Mucosa of rectum (tissue), 2 donors: Measurements from ENCODE around the gene CXCR5.

Source experiments
- H3K27ac ChIP-seq, 2 donors: one replicate each; pipeline ENCODE4 v1.7.0; 2013; ENCODE audit warnings: inconsistent platforms in 2 of 2, low read depth in 2 of 2, low read length in 2 of 2
- H3K27me3 ChIP-seq, 2 donors: one replicate each; pipeline ENCODE4 v1.7.0; 2013; ENCODE audit warnings: low read length in 2 of 2; ENCODE audit not compliant: control insufficient read depth in 2 of 2, insufficient read depth in 2 of 2
- H3K36me3 ChIP-seq, 2 donors: one replicate each; pipeline ENCODE4 v1.7.0; 2013; ENCODE audit warnings: low read length in 2 of 2; ENCODE audit not compliant: control insufficient read depth in 2 of 2, insufficient read depth in 2 of 2
- H3K4me1 ChIP-seq, 2 donors: one replicate each; pipeline ENCODE4 v1.7.0; 2013; ENCODE audit warnings: low read length in 2 of 2, mild to moderate bottlenecking in 1 of 2; ENCODE audit not compliant: control insufficient read depth in 2 of 2, insufficient read depth in 2 of 2
- H3K4me3 ChIP-seq, 2 donors: one replicate each; pipeline ENCODE4 v1.7.0; 2013; ENCODE audit warnings: low read length in 2 of 2
- H3K9ac ChIP-seq, 2 donors: one replicate each; pipeline ENCODE4 v1.7.0; 2013; ENCODE audit warnings: low read length in 2 of 2, low read depth in 1 of 2, mild to moderate bottlenecking in 1 of 2
- H3K9me3 ChIP-seq, 2 donors: one replicate each; pipeline ENCODE4 v1.7.0; 2013; ENCODE audit warnings: low read length in 2 of 2; ENCODE audit not compliant: control insufficient read depth in 2 of 2
- donor health status: healthy.
- donor health status: Normal muscosa, but diverticular disease.

The CXCR5 gene

DNA sequence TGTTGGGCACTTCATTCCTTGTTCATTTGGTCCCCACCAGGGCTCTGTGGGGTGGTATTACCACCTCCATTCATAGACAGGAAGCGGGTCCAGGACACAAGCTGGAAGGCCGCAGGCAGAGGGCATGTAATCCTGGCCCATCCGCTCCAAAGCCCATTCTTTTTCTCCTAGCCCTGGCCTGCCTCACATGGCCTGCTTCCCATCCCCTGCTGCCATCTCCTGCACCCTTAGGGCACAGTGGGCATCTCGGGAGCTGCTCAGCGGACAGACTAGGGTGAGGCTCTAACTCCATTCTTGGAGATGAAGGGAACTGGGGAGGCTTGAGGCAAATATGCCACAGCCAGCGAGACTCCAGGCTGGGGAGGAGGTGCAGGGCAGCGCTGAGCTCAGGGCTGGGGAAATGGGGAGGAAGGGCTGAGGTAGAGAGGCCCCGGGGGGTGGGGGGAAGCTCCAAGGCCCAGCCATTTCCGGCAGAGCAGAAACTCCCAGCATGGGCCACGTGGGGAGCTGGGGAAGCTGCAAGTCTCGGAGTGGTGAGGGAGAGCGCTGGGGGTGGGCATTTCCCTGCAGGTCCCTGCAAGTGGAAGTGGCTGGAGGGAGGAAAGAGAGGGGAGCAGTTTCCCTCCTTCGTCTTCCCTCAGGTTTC, 56.4 kb downstream of the CXCR5 start:
- peaks cover 0 to 2% of the 10 kb centered on the region in 2 donors for H3K27me3 ChIP-seq
- no peak overlapping the region for H3K9ac ChIP-seq
- H3K27ac ChIP-seq: no peak overlapping the region
- no peaks in the 10 kb centered on the region for H3K36me3 ChIP-seq
- H3K9me3 ChIP-seq: no peaks in the 10 kb centered on the region
- H3K4me1 ChIP-seq: peaks cover 0 to 2% of the 10 kb centered on the region in 2 donors
- no peak overlapping the region for H3K4me3 ChIP-seq

DNA sequence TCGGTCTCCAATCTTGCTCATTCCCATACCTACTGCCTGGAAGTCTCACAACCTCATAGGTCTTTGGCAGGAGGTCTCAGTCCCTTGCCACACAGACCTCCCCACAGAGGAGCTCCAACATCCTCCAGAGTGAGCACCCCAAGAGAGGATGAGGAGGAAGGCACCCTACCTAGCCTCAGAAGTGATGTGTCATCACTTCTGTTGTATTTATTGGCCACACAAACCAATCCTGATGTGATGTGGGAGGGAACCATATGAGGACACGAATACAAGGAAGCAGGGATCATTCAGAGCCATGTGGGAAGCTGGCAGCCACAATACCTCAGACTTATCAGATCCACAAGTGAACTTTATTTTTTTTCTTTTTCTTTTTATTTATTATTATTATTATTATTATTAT, 63.4 kb downstream of the CXCR5 start:
- H3K4me1 ChIP-seq: no peaks in the 10 kb centered on the region
- H3K4me3 ChIP-seq: no peak overlapping the region
- H3K36me3 ChIP-seq: no peaks in the 10 kb centered on the region
- no peaks in the 10 kb centered on the region for H3K9me3 ChIP-seq
- H3K9ac ChIP-seq: no peak overlapping the region
- H3K27me3 ChIP-seq: peaks cover 0 to 2% of the 10 kb centered on the region in 2 donors
- H3K27ac ChIP-seq: no peak overlapping the region
